K562 (cell line): ENCODE data around the gene PLTP. TPM values are rescaled to one million over a fixed set of nuclear protein-coding genes. Genes with fewer than 3 reads are reported as not detected.
A peak's percentile ranks its signal among the peaks of the same experiment; 100 is the strongest.

Source experiments
- ATAC-seq: fragments of 200-7000 bp; cut with Tn5 transposase; 3 replicates; pipeline ENCODE4 v1.9.1; 2020; ENCODE audit warnings: moderate library complexity
- BruUV-seq: library from RNA; stranded (reverse); fragments of 400-500 nt; replicated peaks from 2 replicates; lab custom pipeline; 2021; lab: Mats Ljungman, UMichigan
- CTCF ChIA-PET: fragments of 300-600 bp; formaldehyde crosslinking; extraction: SDS; loops from one replicate; lab custom pipeline; 2021; ENCODE audit warnings: low intra/inter-chr PET ratio; lab: Yijun Ruan, JAX
- POLR2A ChIA-PET: fragments of 300-600, 350-650 bp; sonication (Branson Sonifier 250); formaldehyde crosslinking; extraction: SDS; loops from one replicate; lab custom pipeline; 2021; ENCODE audit warnings: antibody characterized with exemption, inconsistent platforms; lab: Yijun Ruan, JAX
- DNase-seq, 4 experiments: peaks; one replicate each; pipeline versions ENCODE4 v3.0.0 to v3.0.0-alpha.2; 2011 to 2018; ENCODE audit warnings: low spot score in 3 of 4, mixed read lengths in 3 of 4; ENCODE audit errors: extremely low read depth in 1 of 4
- FAIRE-seq: peaks from 2 replicates; lab custom pipeline; 2011; peaks lifted over from hg19 to GRCh38; lab: Jason Lieb, UNC
- H2AFZ ChIP-seq: 2 replicates; pipeline ENCODE4 v1.6.0; 2011; ENCODE audit warnings: low read depth, low read length, control low read depth, inconsistent platforms
- H3K27ac ChIP-seq: fragments of 200-600 bp; 3 replicates; pipeline ENCODE4 v1.8.0; 2011; ENCODE audit warnings: low read depth, mild to moderate bottlenecking, control low read depth, inconsistent platforms, low read length, moderate library complexity, mixed read lengths; ENCODE audit errors: extremely low read depth
- H3K27me3 ChIP-seq, 2 experiments: fragments of 300-600 bp in 1 of 2; 2 replicates in 1 of 2; 3 replicates in 1 of 2; pipeline versions ENCODE4 v1.6.0 to v1.8.0; 2011; ENCODE audit warnings: inconsistent platforms in 2 of 2, low read length in 2 of 2, mild to moderate bottlenecking in 1 of 2, mixed read lengths in 1 of 2, moderate library complexity in 1 of 2; ENCODE audit not compliant: control insufficient read depth in 2 of 2, insufficient read depth in 2 of 2
- H3K36me3 ChIP-seq: fragments of 300-600 bp; 3 replicates; pipeline ENCODE4 v1.8.0; 2011; ENCODE audit warnings: mild to moderate bottlenecking, low read length, inconsistent platforms; ENCODE audit not compliant: control insufficient read depth, insufficient read depth
- H3K4me1 ChIP-seq, 2 experiments: fragments of 200-600 bp in 1 of 2; replicated peaks in 1 of 2; 2 replicates in 1 of 2; 3 replicates in 1 of 2; pipeline versions ENCODE4 v1.5.1 to v1.8.0; 2011; ENCODE audit warnings: inconsistent platforms in 2 of 2, low read length in 2 of 2, mild to moderate bottlenecking in 1 of 2, mixed read lengths in 1 of 2, moderate library complexity in 1 of 2; ENCODE audit not compliant: control insufficient read depth in 2 of 2, insufficient read depth in 2 of 2
- H3K4me2 ChIP-seq: 2 replicates; pipeline ENCODE4 v1.6.1; 2011; ENCODE audit warnings: low read length, control low read depth, inconsistent platforms, mixed read lengths; ENCODE audit not compliant: insufficient read depth
- H3K4me3 ChIP-seq: fragments of 200-600 bp; sonication (generic), shearing (Covaris generic); 2 replicates; pipeline ENCODE4 v1.5.1; 2016; ENCODE audit warnings: control low read depth, inconsistent platforms
- H3K79me2 ChIP-seq: fragments of 200-600 bp; 3 replicates; pipeline ENCODE4 v1.8.0; 2011; ENCODE audit warnings: low read length, inconsistent platforms; ENCODE audit not compliant: control insufficient read depth, insufficient read depth
- H3K9ac ChIP-seq, 2 experiments: 2 replicates each; pipeline versions ENCODE4 v1.6.0 to v1.6.1; 2011; ENCODE audit warnings: low read depth in 2 of 2, low read length in 2 of 2, control low read depth in 1 of 2, inconsistent platforms in 1 of 2, mild to moderate bottlenecking in 1 of 2, mixed read lengths in 1 of 2; ENCODE audit not compliant: insufficient read depth in 1 of 2
- H3K9me1 ChIP-seq: one replicate; pipeline ENCODE4 v1.6.0; 2011; ENCODE audit warnings: inconsistent platforms, mild to moderate bottlenecking, low read length, moderate library complexity; ENCODE audit not compliant: control insufficient read depth, insufficient read depth
- H3K9me3 ChIP-seq: replicated peaks from 2 replicates; pipeline ENCODE4 v1.5.1; 2011; ENCODE audit warnings: low read depth, low read length, inconsistent platforms; ENCODE audit not compliant: control insufficient read depth, insufficient read depth
- H4K20me1 ChIP-seq: replicated peaks from 2 replicates; pipeline ENCODE4 v1.6.1; 2011; ENCODE audit warnings: low read length, inconsistent platforms, mixed read lengths; ENCODE audit not compliant: control insufficient read depth, insufficient read depth
- ZNF316 ChIP-seq: fragments of 450-650 bp; IDR thresholded peaks from 2 replicates; pipeline ENCODE4 v1.6.1; 2016
- ZNF639 ChIP-seq, 2 experiments: fragments of 200-800 bp in 1 of 2; sonication (Bioruptor generic) in 1 of 2; sonication (generic) in 1 of 2; formaldehyde crosslinking in 1 of 2; IDR thresholded peaks in 1 of 2; conservative IDR thresholded peaks in 1 of 2; 2 replicates each; pipeline versions ENCODE4 v1.5.0 to v1.6.1; 2016 to 2020; ENCODE audit warnings: missing compliant biosample characterization in 1 of 2, missing genetic modification characterization in 1 of 2, missing genetic modification reagents in 1 of 2
- WGBS: fragments of 100-300 bp; shearing (Covaris generic); methylation state at CpG from one replicate; pipeline ENCODE4 v1.1.6; 2016; ENCODE audit warnings: low coverage, mixed read lengths; ENCODE audit not compliant: insufficient coverage; ENCODE audit errors: missing lambda C conversion rate; 5-methylcytosine and 5-hydroxymethylcytosine counted together
- in situ Hi-C: fragments of 300-500 bp; cut with MboI; formaldehyde crosslinking; loops from 4 replicates; pipeline ENCODE4 v1.15.0; 2018; ENCODE audit warnings: inconsistent platforms, mixed read lengths
- intact Hi-C: fragments of 100-400 bp; cut with micrococcal nuclease; formaldehyde crosslinking; loops from 2 replicates; pipeline ENCODE4 v1.14.2; 2022
- polyA plus RNA-seq, 8 experiments: library from polyadenylated mRNA; depleted of rRNA in 4 of 8; stranded (reverse) in 5 of 8; unstranded in 3 of 8; fragments of >200 nt; fragmentation: Nextera tagmentation in 2 of 8; fragmentation: Illumina TruSeq in 1 of 8; extraction: Ambion mirVana in 2 of 8; extraction: Trizol in 1 of 8; gene quantifications; 2 replicates each; pipeline versions ENCODE4 v1.2.1 to v1.2.3, GENCODE V29; 2011 to 2014; ENCODE audit warnings: inconsistent platforms in 1 of 8, missing spikeins in 1 of 8
- total RNA-seq, 7 experiments: library from RNA; depleted of rRNA in 6 of 7; stranded (reverse); fragments of >200 nt in 6 of 7; fragmentation: Illumina TruSeq in 2 of 7; extraction: Trizol in 2 of 7; gene quantifications; 2 replicates each; pipeline versions ENCODE4 v1.2.1 to v1.2.3, GENCODE V29; 2011 to 2021; ENCODE audit warnings: low replicate concordance in 1 of 7

The PLTP gene
- total and polyA plus RNA-seq, 9 of the 15 experiments (the other 6 are each of a cell fraction or from before 2014, with no cell fraction given), result 2.8 to 29.3 (median 17.6) TPM

- H2AFZ ChIP-seq, result no peak overlapping the region
- intact Hi-C loops, result no loop called here
- no peak overlapping the region; a peak in 1 of 4 replicates for H3K9ac ChIP-seq
- no TSS peak for BruUV-seq
- POLR2A ChIA-PET, result interaction anchor here (0.7 to 2.6 kb wide), 4 partner anchors 11 to 30 kb away, joined by 3 to 6 read pairs (median 4); no protein-coding TSS in a partner anchor
- no peaks in the 10 kb centered on the region for H3K9me3 ChIP-seq
- in situ Hi-C loops, result no loop called here
- no peak for TF ChIP-seq ZNF639 (CRISPR knock-in tag; conservative IDR thresholded peaks at IDR 0.05 in 1 of 2, IDR thresholded peaks at IDR 0.05 in 1 of 2)
- TF ChIP-seq ZNF316, result 0 out of 2 replicates have a peak, but pooled peaks have one; percentile 16
- no peak overlapping the region for H3K4me3 ChIP-seq
- FAIRE-seq (no peak), DNase-seq (no peak), ATAC-seq (no peak)
- H3K4me1 ChIP-seq, result peaks cover 23 to 26% of the 10 kb centered on the region in 2 experiments
- no peak overlapping the region for H3K4me2 ChIP-seq
- peaks cover 17% of the 10 kb centered on the region for H3K79me2 ChIP-seq
- peaks cover 71% of the 10 kb centered on the region for H3K36me3 ChIP-seq
- CTCF ChIA-PET, result no interaction called here
- WGBS, result 76% methylated on average over 3 of the region's 3 CpGs
- H4K20me1 ChIP-seq, result peaks cover 32% of the 10 kb centered on the region
- peaks cover 3% of the 10 kb centered on the region for H3K9me1 ChIP-seq
- H3K27me3 ChIP-seq, result no peaks in the 10 kb centered on the region
- H3K27ac ChIP-seq, result no peak overlapping the region
Measured at GRCh38 chr20:45940053-45940452, 28.1 kb upstream of the PLTP start.
